RWPE2 (cell line): ENCODE results near the gene FLOT2.

Experiments
- ATAC-seq: fragments of 200-7000 bp; cut with Tn5 transposase; 3 replicates; pipeline ENCODE4 v1.9.1; 2021; ENCODE audit warnings: low read depth
- DNase-seq: peaks from one replicate; pipeline ENCODE4 v3.0.0-alpha.2; 2020; ENCODE audit warnings: low spot score
- H3K27ac ChIP-seq: fragments of 450-650 bp; 2 replicates; pipeline ENCODE4 v1.5.1; 2017; ENCODE audit warnings: mild to moderate bottlenecking; ENCODE audit not compliant: poor library complexity, severe bottlenecking
- H3K27me3 ChIP-seq: fragments of 250-450 bp; sonication (Bioruptor Pico); 2 replicates; pipeline ENCODE4 v1.5.1; 2021; ENCODE audit warnings: mild to moderate bottlenecking, moderate library complexity; ENCODE audit not compliant: insufficient read depth, poor library complexity, severe bottlenecking
- H3K36me3 ChIP-seq: fragments of 250-450 bp; sonication (Bioruptor Pico); 2 replicates; pipeline ENCODE4 v1.5.1; 2020; ENCODE audit warnings: low read depth, mild to moderate bottlenecking, moderate library complexity
- H3K4me1 ChIP-seq: fragments of 250-450 bp; sonication (Bioruptor Pico); 2 replicates; pipeline ENCODE4 v1.5.1; 2021; ENCODE audit warnings: mild to moderate bottlenecking, moderate library complexity; ENCODE audit not compliant: insufficient read depth, poor library complexity, severe bottlenecking
- H3K4me3 ChIP-seq: fragments of 250-450 bp; sonication (Bioruptor Pico); 2 replicates; pipeline ENCODE4 v1.5.1; 2021; ENCODE audit warnings: mild to moderate bottlenecking, moderate library complexity; ENCODE audit not compliant: severe bottlenecking
- H3K9me3 ChIP-seq: fragments of 250-450 bp; sonication (Bioruptor Pico); 2 replicates; pipeline ENCODE4 v1.5.1; 2021; ENCODE audit warnings: mild to moderate bottlenecking, moderate library complexity; ENCODE audit not compliant: severe bottlenecking
- TF ChIP-seq, protein P1 (sequence below): fragments of 450-650 bp; IDR thresholded peaks from one replicate; pipeline ENCODE4 v1.5.1; 2017; ENCODE audit warnings: mild to moderate bottlenecking, moderate library complexity; ENCODE audit not compliant: poor library complexity, severe bottlenecking

The FLOT2 gene

DNA sequence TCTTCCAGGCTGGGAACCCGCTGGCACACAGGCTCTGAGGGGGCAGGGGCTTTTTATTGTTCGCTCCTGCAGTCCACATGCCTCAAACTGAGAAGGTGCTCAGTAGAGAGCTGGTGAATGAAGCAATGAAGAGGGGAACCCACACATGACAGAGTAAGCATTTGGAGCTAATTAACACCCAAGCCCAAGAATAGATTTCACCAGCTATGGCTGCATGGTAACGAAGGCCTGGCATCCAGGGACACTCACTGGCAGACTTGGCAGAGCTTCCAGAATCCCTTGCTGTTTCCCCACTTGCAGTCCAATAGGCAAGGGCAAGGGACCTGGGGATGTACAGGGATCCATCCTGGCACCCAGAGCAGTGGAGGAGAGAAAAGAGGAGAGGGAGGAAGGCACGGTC, 12.2 kb downstream of the FLOT2 start:
- peaks cover 21% of the 10 kb centered on the region for H3K36me3 ChIP-seq
- DNase-seq (no peak), ATAC-seq (no peak)
- H3K9me3 ChIP-seq: no peaks in the 10 kb centered on the region
- no peak overlapping the region for H3K4me3 ChIP-seq
- TF ChIP-seq, protein P1, sequence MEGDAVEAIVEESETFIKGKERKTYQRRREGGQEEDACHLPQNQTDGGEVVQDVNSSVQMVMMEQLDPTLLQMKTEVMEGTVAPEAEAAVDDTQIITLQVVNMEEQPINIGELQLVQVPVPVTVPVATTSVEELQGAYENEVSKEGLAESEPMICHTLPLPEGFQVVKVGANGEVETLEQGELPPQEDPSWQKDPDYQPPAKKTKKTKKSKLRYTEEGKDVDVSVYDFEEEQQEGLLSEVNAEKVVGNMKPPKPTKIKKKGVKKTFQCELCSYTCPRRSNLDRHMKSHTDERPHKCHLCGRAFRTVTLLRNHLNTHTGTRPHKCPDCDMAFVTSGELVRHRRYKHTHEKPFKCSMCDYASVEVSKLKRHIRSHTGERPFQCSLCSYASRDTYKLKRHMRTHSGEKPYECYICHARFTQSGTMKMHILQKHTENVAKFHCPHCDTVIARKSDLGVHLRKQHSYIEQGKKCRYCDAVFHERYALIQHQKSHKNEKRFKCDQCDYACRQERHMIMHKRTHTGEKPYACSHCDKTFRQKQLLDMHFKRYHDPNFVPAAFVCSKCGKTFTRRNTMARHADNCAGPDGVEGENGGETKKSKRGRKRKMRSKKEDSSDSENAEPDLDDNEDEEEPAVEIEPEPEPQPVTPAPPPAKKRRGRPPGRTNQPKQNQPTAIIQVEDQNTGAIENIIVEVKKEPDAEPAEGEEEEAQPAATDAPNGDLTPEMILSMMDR: no peak
- H3K27ac ChIP-seq: no peak overlapping the region
- peaks cover 8% of the 10 kb centered on the region for H3K4me1 ChIP-seq
- H3K27me3 ChIP-seq: no peaks in the 10 kb centered on the region

- Histone ChIP-seq H3K9me3 (no peaks in the 10 kb centered on the region), H3K27me3 (no peaks in the 10 kb centered on the region), H3K4me3 (no peak overlapping the region), H3K27ac (no peak overlapping the region), H3K36me3 (peaks cover 33% of the 10 kb centered on the region), H3K4me1 (peaks cover 10% of the 10 kb centered on the region)
- TF ChIP-seq, protein P1: no peak
- no peak for ATAC-seq
- no peak for DNase-seq
Measured at GRCh38 chr17:28883967-28884702, 13.4 kb downstream of the FLOT2 start.

DNA sequence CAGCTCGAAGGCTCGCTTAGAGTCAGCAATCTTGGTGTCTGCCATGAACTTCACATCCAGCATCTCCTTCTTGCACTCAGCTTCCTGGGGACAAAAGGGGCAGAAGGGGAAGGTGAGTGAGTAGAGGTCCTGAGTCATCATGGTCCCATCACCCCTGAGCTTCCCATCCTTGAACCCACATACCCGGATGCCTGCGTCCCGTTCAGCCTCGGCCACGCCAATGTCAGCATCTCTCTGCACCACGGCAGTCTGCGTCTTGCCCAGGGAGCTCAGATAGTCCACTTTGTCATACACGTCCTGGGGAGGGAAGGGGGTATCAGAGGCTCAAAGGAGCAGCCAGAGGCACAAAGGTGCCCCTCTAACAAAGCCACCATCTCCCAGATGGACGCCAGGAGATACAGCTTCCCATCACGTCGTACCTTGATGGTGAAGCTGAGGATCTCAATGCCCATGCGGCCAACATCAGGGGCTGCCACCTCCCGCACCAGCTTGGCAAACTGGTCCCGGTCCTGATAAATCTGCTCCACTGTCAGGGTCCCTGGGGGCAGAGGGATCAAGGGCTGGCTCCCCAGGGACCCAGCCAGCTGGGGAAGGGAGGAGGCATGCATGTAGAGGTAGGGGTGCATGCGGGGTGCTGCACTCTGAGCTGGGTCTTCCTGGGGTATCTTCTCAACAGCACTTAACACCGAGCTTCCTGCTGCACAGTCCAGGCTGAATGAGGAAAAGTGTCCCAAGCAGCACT, 15.2 kb downstream of the FLOT2 start:
- H3K4me3 ChIP-seq: no peak overlapping the region
- H3K27ac ChIP-seq: no peak overlapping the region
- no peaks in the 10 kb centered on the region for H3K9me3 ChIP-seq
- no peak for DNase-seq
- peaks cover 38% of the 10 kb centered on the region for H3K36me3 ChIP-seq
- ATAC-seq: no peak
- TF ChIP-seq, protein P1: no peak
- peaks cover 20% of the 10 kb centered on the region for H3K4me1 ChIP-seq
- H3K27me3 ChIP-seq: no peaks in the 10 kb centered on the region

DNA sequence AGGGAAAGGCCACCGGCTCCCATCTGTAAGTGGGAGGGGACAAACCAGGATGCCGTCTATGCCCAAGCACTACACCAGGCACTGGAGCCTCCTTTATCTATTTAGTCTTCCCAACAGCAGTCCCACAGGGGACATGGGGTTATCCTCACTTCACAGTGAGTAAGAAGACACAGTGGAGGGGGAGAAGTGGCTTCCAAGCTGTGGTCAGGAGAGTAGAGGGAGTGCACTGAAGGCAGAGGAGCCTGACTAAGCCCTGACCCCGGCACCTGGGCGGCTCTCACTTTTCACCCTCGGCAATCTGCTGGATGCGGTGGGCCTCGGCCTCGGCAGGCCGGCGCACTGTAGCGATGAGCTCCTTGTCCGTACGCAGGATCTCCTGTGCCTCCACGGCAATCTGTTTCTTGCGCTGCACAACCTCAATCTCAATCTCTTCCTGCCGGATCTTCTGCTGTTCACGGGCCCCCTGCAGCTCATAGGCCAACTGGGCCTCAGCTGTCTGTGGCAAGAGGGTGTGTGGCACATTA, 15.9 kb downstream of the FLOT2 start:
- H3K9me3 ChIP-seq: no peaks in the 10 kb centered on the region
- no peak overlapping the region for H3K27ac ChIP-seq
- peaks cover 38% of the 10 kb centered on the region for H3K36me3 ChIP-seq
- ATAC-seq: no peak
- peaks cover 20% of the 10 kb centered on the region for H3K4me1 ChIP-seq
- TF ChIP-seq, protein P1: no peak
- no peak overlapping the region for H3K4me3 ChIP-seq
- DNase-seq: no peak
- no peaks in the 10 kb centered on the region for H3K27me3 ChIP-seq
